Activated CD8-positive, alpha-beta T cell treated with anti-CD3 and anti-CD28 coated beads for 36 hours (primary cell): ENCODE results near the gene ATG9B. TPM values are rescaled to one million over a fixed set of nuclear protein-coding genes. Genes with fewer than 3 reads are reported as not detected.
A peak's percentile ranks its signal among the peaks of the same experiment; 100 is the strongest.

Experiments used
- ATAC-seq: fragments of 200-7000 bp; cut with Tn5 transposase; one replicate; pipeline ENCODE4 v1.10.0; 2021; ENCODE audit warnings: mild to moderate bottlenecking, moderate library complexity
- CTCF ChIA-PET: fragments of 350-600 bp; sonication (Branson Sonifier 250); formaldehyde crosslinking; loops from one replicate; lab custom pipeline; 2021; ENCODE audit warnings: antibody characterized with exemption; lab: Charles Lee
- POLR2A ChIA-PET: fragments of 350-600 bp; sonication (Branson Sonifier 250); formaldehyde crosslinking; loops from one replicate; lab custom pipeline; 2021; ENCODE audit warnings: antibody characterized with exemption; lab: Charles Lee
- DNase-seq: peaks from one replicate; pipeline ENCODE4 v3.0.0-alpha.2; 2020
- H3K27ac Mint-ChIP-seq: one replicate; pipeline ENCODE4 v1.8.0; 2021; ENCODE audit warnings: mild to moderate bottlenecking, mixed read lengths
- H3K27me3 Mint-ChIP-seq: one replicate; pipeline ENCODE4 v1.8.0; 2021; ENCODE audit warnings: mixed read lengths
- H3K36me3 Mint-ChIP-seq: one replicate; pipeline ENCODE4 v1.8.0; 2021; ENCODE audit warnings: low read depth, mixed read lengths
- H3K4me1 Mint-ChIP-seq: one replicate; pipeline ENCODE4 v1.8.0; 2021; ENCODE audit warnings: low read depth, mixed read lengths
- H3K4me3 Mint-ChIP-seq: one replicate; pipeline ENCODE4 v1.8.0; 2021; ENCODE audit warnings: mild to moderate bottlenecking, moderate library complexity, mixed read lengths
- H3K9me3 Mint-ChIP-seq: one replicate; pipeline ENCODE4 v1.8.0; 2021; ENCODE audit warnings: mixed read lengths
- intact Hi-C: fragments of 100-400 bp; cut with micrococcal nuclease; formaldehyde crosslinking; loops from one replicate; pipeline ENCODE4 v1.10.0; 2022
- total RNA-seq, 2 experiments: library from RNA; stranded (reverse); gene quantifications; one replicate each; pipeline ENCODE4 v1.2.3, GENCODE V29; 2021
- TF ChIP-seq, protein P1 (sequence below): fragments of 200-600 bp; IDR thresholded peaks from one replicate; pipeline ENCODE4 v1.8.0; 2022; ENCODE audit warnings: antibody characterized with exemption, mild to moderate bottlenecking

ATG9B gene
- total RNA-seq, 2 experiments from 2014 or later, result 12.6 to 14.0 TPM

DNA sequence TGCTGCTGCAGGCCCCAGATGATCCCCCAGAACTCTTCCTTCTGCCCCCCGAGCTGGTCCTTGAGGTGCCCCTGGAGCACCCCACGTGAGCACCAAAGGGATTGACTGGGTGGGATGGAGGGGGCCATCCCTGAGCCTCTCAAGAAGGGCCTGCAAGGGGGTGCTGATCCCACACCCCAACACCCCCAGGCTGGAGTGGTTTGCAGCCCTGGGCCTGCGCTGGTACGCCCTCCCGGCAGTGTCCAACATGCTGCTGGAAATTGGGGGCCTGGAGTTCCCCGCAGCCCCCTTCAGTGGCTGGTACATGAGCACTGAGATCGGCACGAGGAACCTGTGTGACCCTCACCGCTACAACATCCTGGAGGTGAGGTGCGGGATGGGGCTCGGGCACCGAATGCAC is 25.3 kb downstream of the ATG9B start:
- intact Hi-C loops, result no loop called here
- Mint-ChIP-seq H3K27me3 (no peaks in the 10 kb centered on the region), H3K4me1 (peaks cover 39% of the 10 kb centered on the region), H3K36me3 (no peaks in the 10 kb centered on the region), H3K27ac (no peak overlapping the region), H3K4me3 (no peak overlapping the region), H3K9me3 (no peaks in the 10 kb centered on the region)
- ATAC-seq (no peak), DNase-seq (no peak)
- TF ChIP-seq, protein P1, sequence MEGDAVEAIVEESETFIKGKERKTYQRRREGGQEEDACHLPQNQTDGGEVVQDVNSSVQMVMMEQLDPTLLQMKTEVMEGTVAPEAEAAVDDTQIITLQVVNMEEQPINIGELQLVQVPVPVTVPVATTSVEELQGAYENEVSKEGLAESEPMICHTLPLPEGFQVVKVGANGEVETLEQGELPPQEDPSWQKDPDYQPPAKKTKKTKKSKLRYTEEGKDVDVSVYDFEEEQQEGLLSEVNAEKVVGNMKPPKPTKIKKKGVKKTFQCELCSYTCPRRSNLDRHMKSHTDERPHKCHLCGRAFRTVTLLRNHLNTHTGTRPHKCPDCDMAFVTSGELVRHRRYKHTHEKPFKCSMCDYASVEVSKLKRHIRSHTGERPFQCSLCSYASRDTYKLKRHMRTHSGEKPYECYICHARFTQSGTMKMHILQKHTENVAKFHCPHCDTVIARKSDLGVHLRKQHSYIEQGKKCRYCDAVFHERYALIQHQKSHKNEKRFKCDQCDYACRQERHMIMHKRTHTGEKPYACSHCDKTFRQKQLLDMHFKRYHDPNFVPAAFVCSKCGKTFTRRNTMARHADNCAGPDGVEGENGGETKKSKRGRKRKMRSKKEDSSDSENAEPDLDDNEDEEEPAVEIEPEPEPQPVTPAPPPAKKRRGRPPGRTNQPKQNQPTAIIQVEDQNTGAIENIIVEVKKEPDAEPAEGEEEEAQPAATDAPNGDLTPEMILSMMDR, result no peak
- POLR2A ChIA-PET, result no interaction called here
- CTCF ChIA-PET, result interaction anchor here (1.7 to 3.1 kb wide), 4 partner anchors 10 to 36 kb away, joined by 5 to 12 read pairs (median 6); no protein-coding TSS in a partner anchor

DNA sequence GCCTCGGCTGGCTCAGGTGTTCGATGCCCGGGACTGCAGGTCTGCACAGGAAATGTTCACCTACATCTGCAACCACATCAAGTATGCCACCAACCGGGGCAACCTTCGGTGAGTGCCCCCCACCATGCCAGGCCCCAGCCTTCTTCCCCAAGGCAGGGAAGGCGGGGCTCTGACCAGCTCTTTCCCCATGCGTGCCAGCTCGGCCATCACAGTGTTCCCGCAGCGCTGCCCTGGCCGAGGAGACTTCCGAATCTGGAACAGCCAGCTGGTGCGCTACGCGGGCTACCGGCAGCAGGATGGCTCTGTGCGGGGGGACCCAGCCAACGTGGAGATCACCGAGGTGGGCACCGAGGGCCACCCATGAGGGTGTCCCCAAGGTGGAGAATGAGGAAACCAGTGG is 26.0 kb downstream of the ATG9B start:
- H3K36me3 Mint-ChIP-seq, result no peaks in the 10 kb centered on the region
- ATAC-seq (no peak), DNase-seq (no peak)
- no peaks in the 10 kb centered on the region for H3K27me3 Mint-ChIP-seq
- H3K4me3 Mint-ChIP-seq, result no peak overlapping the region
- H3K27ac Mint-ChIP-seq, result no peak overlapping the region
- ChIA-PET POLR2A (no interaction called here), CTCF (interaction anchor here (0.9 to 3.1 kb wide), 6 partner anchors 10 to 100 kb away, joined by 4 to 12 read pairs (median 6); no protein-coding TSS in a partner anchor)
- no peaks in the 10 kb centered on the region for H3K9me3 Mint-ChIP-seq
- intact Hi-C loops, result no loop called here
- TF ChIP-seq, protein P1, result no peak
- peaks cover 39% of the 10 kb centered on the region for H3K4me1 Mint-ChIP-seq

GRCh38 chr7:150997817-150998216 is 26.5 kb downstream of the ATG9B start:
- H3K9me3 Mint-ChIP-seq, result no peaks in the 10 kb centered on the region
- no peak overlapping the region for H3K27ac Mint-ChIP-seq

GRCh38 chr7:150997075-150997511 is 27.2 kb downstream of the ATG9B start:
- no peaks in the 10 kb centered on the region for H3K27me3 Mint-ChIP-seq
- TF ChIP-seq, protein P1, result no peak
- peaks cover 39% of the 10 kb centered on the region for H3K4me1 Mint-ChIP-seq
- no peak overlapping the region for H3K4me3 Mint-ChIP-seq
- ChIA-PET POLR2A (interaction anchor here (0.6 to 0.9 kb wide), 3 partner anchors 13 to 98 kb away, joined by 3 to 4 read pairs (median 3); no protein-coding TSS in a partner anchor), CTCF (interaction anchor here (0.7 to 2.7 kb wide), 6 partner anchors 11 to 175 kb away, joined by 3 to 11 read pairs (median 5); no protein-coding TSS in a partner anchor)
- no peaks in the 10 kb centered on the region for H3K36me3 Mint-ChIP-seq
- no peak for DNase-seq
- intact Hi-C loops, result no loop called here
- no peak overlapping the region for H3K27ac Mint-ChIP-seq
- H3K9me3 Mint-ChIP-seq, result peaks cover 2% of the 10 kb centered on the region
- ATAC-seq, result no peak

More at GRCh38 chr7:150997817-150998216, 26.5 kb downstream of the ATG9B start:
- no peaks in the 10 kb centered on the region for H3K36me3 Mint-ChIP-seq
- POLR2A ChIA-PET, result interaction anchor here (0.9 kb wide), 1 partner anchor 12 kb away, joined by 4 read pairs; no protein-coding TSS in a partner anchor
- peaks cover 39% of the 10 kb centered on the region for H3K4me1 Mint-ChIP-seq
- ATAC-seq (no peak), DNase-seq (no peak)
- TF ChIP-seq, protein P1, result no peak
- no peaks in the 10 kb centered on the region for H3K27me3 Mint-ChIP-seq
- CTCF ChIA-PET, result interaction anchor here (0.7 to 3.1 kb wide), 7 partner anchors 9 to 174 kb away, joined by 3 to 12 read pairs (median 6); no protein-coding TSS in a partner anchor
- H3K4me3 Mint-ChIP-seq, result no peak overlapping the region
- intact Hi-C loops, result no loop called here

DNA sequence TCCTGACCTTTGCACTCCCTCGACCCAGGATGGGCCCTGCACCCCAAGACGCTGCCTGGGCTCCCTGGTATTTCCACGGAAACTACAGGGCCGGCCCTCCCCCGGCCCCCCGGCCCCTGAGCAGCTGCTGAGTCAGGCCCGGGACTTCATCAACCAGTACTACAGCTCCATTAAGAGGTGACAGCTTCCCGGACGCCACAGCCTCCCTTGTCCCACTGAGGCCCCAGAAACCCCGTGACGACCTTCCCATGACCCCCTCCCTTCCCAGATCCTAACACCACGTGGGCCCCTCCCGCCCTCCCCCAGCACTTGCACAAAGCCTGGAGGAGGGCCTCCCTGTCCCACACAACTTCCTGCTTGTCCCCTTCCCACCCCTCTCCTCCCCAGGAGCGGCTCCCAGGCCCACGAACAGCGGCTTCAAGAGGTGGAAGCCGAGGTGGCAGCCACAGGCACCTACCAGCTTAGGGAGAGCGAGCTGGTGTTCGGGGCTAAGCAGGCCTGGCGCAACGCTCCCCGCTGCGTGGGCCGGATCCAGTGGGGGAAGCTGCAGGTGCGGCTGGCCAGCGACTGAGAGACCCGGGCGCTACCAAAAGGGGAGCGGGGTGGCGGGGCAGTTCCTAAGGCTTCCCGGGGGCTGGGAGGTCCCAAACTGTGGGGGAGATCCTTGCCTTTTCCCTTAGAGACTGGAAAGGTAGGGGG is 27.8 kb downstream of the ATG9B start:
- Mint-ChIP-seq H3K4me3 (no peak overlapping the region), H3K4me1 (peaks cover 39% of the 10 kb centered on the region), H3K36me3 (no peaks in the 10 kb centered on the region), H3K9me3 (peaks cover 2% of the 10 kb centered on the region), H3K27me3 (no peaks in the 10 kb centered on the region), H3K27ac (no peak overlapping the region)
- intact Hi-C loops, result no loop called here
- peak; percentile 22 for ATAC-seq
- TF ChIP-seq, protein P1, result no peak
- no peak for DNase-seq
- CTCF ChIA-PET, result interaction anchor here (1.0 to 2.7 kb wide), 4 partner anchors 11 to 34 kb away, joined by 3 to 11 read pairs (median 6); no protein-coding TSS in a partner anchor
- POLR2A ChIA-PET, result interaction anchor here (0.6 kb wide), 2 partner anchors 35 to 98 kb away, joined by 3 read pairs; no protein-coding TSS in a partner anchor
